Liver (tissue), 3 donors: Measurements from ENCODE around the gene GPATCH8.
"Not testable (repeated sequence)": the region's sequence is repeated elsewhere in the genome, so short reads cannot be mapped to it uniquely, and the experiment has no call there.

Experiments
- FOXA1 ChIP-seq: IDR thresholded peaks from 2 replicates; pipeline ENCODE4 v1.6.1; 2016; ENCODE audit warnings: antibody characterized with exemption
- GABPA ChIP-seq, 2 donors: IDR thresholded peaks in 1 of 2; conservative IDR thresholded peaks in 1 of 2; 2 replicates each; pipeline ENCODE4 v1.6.1; 2016; ENCODE audit warnings: antibody characterized with exemption in 2 of 2, mild to moderate bottlenecking in 1 of 2, moderate library complexity in 1 of 2
- RAD21 ChIP-seq, 2 donors: IDR thresholded peaks; 2 replicates each; pipeline ENCODE4 v1.6.1; 2016; ENCODE audit warnings: antibody characterized with exemption in 2 of 2, mild to moderate bottlenecking in 2 of 2
- YY1 ChIP-seq: IDR thresholded peaks from 2 replicates; pipeline ENCODE4 v1.6.1; 2016; ENCODE audit warnings: antibody characterized with exemption, mild to moderate bottlenecking
- TF ChIP-seq, protein P1 (sequence below): fragments of 150-350 bp; IDR thresholded peaks from 2 replicates; pipeline ENCODE4 v1.5.1; 2017; ENCODE audit warnings: improper control_type of control experiment, low read depth, low read length; ENCODE audit not compliant: missing input control
- TF ChIP-seq, protein P2 (sequence below): IDR thresholded peaks from 2 replicates; pipeline ENCODE4 v1.6.1; 2016; ENCODE audit warnings: antibody characterized with exemption, mild to moderate bottlenecking
- donor health status: healthy.
- donor health status: healthy.

DNA sequence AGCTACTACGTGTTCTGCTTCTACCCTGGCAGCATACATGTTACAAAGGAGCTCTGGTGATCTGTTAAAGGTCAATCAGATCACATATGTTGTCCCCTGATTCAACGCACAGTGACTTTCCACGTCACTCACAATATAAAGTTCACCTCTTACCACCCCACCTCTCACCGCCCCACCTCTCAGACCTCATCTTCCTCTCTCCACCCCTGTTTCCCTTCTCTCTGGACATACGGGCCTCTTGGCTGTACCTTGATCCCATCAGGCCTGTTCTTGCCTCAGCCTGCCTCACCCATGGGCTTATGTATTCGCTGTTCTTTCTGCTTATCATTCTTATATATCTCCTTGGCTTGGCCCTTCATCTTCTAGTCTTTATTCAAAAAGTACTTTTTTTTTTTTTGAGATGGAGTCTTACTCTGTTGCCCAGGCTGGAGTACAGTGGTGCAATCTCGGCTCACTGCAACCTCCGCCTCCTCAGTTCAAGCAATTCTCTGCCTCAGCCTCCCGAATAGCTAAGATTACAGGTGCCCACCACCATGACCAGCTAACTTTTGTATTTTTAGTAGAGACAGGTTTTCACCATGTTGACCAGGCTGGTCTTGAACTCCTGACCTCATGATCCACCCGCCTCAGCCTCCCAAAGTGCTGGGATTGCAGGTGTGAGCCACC, 3.9 kb upstream of the GPATCH8 start:
- TF ChIP-seq, protein P1, sequence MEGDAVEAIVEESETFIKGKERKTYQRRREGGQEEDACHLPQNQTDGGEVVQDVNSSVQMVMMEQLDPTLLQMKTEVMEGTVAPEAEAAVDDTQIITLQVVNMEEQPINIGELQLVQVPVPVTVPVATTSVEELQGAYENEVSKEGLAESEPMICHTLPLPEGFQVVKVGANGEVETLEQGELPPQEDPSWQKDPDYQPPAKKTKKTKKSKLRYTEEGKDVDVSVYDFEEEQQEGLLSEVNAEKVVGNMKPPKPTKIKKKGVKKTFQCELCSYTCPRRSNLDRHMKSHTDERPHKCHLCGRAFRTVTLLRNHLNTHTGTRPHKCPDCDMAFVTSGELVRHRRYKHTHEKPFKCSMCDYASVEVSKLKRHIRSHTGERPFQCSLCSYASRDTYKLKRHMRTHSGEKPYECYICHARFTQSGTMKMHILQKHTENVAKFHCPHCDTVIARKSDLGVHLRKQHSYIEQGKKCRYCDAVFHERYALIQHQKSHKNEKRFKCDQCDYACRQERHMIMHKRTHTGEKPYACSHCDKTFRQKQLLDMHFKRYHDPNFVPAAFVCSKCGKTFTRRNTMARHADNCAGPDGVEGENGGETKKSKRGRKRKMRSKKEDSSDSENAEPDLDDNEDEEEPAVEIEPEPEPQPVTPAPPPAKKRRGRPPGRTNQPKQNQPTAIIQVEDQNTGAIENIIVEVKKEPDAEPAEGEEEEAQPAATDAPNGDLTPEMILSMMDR: not testable (repeated sequence)
- not testable (repeated sequence) for TF ChIP-seq FOXA1; YY1; RAD21 (IDR thresholded peaks at IDR 0.05); GABPA (IDR thresholded peaks at IDR 0.05 in 1 of 2, conservative IDR thresholded peaks at IDR 0.05 in 1 of 2)
- TF ChIP-seq, protein P2, sequence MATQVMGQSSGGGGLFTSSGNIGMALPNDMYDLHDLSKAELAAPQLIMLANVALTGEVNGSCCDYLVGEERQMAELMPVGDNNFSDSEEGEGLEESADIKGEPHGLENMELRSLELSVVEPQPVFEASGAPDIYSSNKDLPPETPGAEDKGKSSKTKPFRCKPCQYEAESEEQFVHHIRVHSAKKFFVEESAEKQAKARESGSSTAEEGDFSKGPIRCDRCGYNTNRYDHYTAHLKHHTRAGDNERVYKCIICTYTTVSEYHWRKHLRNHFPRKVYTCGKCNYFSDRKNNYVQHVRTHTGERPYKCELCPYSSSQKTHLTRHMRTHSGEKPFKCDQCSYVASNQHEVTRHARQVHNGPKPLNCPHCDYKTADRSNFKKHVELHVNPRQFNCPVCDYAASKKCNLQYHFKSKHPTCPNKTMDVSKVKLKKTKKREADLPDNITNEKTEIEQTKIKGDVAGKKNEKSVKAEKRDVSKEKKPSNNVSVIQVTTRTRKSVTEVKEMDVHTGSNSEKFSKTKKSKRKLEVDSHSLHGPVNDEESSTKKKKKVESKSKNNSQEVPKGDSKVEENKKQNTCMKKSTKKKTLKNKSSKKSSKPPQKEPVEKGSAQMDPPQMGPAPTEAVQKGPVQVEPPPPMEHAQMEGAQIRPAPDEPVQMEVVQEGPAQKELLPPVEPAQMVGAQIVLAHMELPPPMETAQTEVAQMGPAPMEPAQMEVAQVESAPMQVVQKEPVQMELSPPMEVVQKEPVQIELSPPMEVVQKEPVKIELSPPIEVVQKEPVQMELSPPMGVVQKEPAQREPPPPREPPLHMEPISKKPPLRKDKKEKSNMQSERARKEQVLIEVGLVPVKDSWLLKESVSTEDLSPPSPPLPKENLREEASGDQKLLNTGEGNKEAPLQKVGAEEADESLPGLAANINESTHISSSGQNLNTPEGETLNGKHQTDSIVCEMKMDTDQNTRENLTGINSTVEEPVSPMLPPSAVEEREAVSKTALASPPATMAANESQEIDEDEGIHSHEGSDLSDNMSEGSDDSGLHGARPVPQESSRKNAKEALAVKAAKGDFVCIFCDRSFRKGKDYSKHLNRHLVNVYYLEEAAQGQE: not testable (repeated sequence)
